B cell (primary cell): ENCODE results near the gene MED8.

Experiments used
- CTCF ChIP-seq: fragments of 200-600 bp; IDR thresholded peaks from one replicate; pipeline ENCODE4 v1.8.0; 2022; ENCODE audit warnings: antibody characterized with exemption, mild to moderate bottlenecking
- EZH2 ChIP-seq: IDR thresholded peaks from 2 replicates; pipeline ENCODE4 v1.6.1; 2012; ENCODE audit warnings: borderline replicate concordance, low read depth, mild to moderate bottlenecking, moderate library complexity, low read length; ENCODE audit not compliant: insufficient read depth, poor library complexity, severe bottlenecking

GRCh38 chr1:43436371-43436770 lies 46.8 kb upstream of the MED8 start:
- TF ChIP-seq CTCF (no peak), EZH2 (no peak)
